HG03378 (cell line): ENCODE measurements around the gene IL6ST.

ENCODE experiments used
- ATAC-seq: cut with Tn5 transposase; IDR thresholded peaks from one replicate; pipeline ENCODE4 v1.9.1; 2021; ENCODE audit warnings: mild to moderate bottlenecking, moderate library complexity; ENCODE audit not compliant: unreplicated experiment

IL6ST gene

DNA sequence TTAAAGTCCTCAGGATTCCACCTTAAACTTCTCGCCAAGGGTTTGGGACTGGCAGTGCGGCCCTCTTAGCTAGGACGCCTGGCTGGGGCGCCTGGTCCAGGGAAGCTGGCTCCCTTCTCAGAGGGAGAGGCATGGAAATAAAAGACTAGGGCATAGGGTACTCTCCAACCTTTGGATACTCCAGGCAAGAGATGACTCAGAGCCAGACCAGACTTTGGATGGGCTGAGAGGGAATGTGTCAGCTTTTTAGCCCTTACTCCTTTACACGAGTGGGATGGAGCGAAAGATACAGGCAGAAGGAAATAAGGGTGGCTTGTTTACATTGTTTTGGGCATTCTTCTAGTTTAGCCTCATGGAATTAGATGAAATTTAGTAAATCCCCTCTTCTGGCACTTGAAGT lies 95.4 kb downstream of the IL6ST start:
- no peak for ATAC-seq

DNA sequence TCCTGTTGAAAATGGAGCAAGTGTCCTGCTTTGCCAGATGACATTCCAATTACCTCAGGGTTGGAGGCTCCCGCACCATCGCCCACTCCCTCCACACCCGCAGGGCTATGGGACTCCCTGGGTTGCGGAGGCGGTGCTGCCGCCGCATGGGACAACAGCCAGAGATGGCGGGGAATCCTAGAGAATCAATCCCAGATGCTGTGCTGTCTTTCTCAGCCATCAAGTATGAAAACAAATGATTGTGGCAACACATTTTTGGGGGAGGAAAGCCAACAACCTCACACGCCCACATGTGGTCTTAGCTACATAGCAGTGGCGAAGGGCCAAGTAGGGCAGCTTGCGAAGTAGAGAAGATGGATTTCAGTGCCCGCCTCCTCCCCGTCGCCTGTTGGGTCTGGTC lies 96.9 kb downstream of the IL6ST start:
- ATAC-seq, result no peak

DNA sequence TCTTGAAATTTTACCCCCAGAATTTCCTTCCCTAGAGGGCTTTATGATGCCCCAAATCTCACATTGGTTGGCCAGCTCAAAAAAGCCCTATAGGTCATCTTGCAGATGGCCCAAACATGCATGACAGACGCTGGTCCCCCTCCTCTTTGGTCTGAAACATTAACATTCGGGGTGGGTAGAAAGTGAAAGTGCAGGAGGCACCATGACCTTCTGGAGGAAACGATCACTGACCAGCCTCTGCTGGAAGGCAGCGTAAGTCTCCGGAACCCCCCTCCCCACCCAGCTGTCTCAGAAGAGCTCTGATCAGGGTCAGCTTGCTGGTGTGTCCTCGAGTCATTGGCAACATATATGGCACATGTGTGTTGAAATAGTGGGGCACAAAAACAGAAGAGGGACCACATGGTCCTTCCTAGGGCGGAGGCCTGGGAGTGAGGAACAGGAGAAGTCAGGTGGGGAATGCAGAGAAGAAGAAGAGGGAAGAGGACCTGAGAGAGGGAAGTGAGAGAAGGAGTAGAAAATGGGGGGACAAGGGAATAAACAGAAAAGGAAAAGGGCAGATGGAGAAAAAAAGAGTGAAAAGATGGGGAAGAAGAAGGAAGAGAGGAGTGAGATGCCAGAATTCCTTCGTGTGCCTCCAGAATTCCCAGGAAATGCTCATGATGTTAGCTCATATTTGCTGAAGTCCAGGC lies 97.4 kb downstream of the IL6ST start:
- ATAC-seq, result no peak

DNA sequence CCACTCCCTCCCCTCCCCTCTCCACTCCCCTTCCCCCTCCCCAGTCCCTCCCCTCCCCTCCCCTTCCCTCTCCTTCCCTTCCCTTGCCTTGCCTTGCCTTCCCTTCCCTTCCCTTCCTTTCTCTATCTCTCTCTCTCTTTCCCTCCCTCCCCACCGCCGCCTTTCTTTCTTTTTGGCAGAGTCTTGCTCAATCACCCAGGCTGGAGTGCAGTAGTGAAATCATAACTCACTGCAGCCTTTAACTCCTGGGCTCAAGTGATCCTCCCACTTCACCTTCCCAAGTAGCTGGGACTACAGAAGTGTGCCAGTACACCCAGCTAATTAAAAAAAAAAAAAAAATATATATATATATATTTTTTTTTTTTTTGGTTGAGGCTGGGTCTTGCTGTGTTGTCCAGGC lies 98.1 kb downstream of the IL6ST start:
- no peak for ATAC-seq

DNA sequence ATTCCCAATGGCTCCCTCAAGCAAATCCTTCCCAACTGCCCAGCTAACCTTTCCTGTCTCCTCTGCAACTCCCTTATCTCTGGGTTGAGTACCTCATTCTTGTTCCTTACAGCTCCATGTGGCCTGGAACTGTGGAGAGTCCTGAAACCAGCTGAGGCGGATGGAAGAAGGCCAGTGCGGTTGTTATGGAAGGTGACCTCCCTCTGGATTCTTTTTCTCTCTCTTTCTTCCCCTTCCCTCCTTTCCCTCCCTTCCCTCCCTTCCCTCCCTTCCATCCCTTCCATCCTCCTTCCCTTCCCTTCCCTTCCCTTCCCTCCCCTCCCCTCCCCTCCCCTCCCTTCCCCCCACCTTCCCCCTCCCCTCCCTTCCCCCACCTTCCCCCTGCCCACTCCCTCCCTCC lies 98.5 kb downstream of the IL6ST start:
- no peak for ATAC-seq

DNA sequence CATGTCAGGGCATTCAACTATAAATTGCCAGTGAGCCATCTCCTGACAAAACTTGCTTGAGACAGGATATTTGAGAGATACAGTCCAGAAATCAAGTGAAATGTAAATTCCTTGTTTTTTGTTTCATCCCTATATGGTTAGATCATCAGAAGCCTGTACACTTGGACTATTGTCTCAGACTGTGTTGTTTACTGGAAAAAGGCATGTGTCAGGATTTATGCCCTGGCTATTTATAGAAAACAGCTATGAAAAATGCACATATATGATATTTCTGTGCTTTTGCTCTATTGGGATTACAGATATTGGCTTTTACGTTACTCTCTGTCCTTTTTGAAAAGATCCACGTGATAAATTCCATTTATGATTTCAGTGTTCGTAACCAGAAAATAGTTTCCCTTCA lies 99.4 kb downstream of the IL6ST start:
- no peak for ATAC-seq

DNA sequence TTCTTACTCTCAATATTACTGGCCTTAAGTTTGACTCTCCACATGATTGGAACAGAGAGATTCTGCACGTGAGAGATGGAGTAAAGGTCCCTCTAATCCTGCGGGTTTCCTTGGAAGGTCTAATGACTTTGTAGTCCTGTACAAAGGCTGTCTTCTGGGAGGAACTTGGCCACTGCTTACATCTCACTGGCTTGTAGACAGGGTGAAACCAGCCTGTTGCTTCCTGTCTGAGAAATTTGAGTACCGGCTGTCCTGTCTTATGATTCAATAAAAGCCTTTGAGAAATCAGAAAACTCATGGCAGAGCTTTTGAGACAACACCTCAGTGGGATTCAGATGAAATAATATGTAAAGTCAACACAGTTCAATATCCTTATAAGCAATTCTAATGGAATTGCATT lies 100.6 kb downstream of the IL6ST start:
- no peak for ATAC-seq

DNA sequence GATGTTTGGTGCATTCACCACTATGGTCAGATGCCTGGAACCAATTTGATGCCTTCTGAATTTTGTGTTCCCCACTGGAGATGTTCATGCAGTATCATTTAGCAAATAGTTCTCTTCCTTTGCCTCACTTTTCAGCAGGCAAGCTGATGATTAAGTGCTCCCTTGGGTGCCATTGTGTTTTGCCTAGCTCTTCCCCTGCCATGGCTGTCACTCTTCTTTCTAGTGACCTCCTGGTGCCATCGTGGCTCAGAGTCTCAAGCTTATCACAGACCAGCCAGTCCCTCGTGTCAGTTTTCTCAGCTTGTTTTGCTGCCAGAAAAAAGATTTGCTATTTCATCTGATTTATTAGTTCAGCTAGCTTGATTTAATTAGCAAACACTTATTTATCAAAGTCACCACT lies 102.3 kb downstream of the IL6ST start:
- no peak for ATAC-seq

DNA sequence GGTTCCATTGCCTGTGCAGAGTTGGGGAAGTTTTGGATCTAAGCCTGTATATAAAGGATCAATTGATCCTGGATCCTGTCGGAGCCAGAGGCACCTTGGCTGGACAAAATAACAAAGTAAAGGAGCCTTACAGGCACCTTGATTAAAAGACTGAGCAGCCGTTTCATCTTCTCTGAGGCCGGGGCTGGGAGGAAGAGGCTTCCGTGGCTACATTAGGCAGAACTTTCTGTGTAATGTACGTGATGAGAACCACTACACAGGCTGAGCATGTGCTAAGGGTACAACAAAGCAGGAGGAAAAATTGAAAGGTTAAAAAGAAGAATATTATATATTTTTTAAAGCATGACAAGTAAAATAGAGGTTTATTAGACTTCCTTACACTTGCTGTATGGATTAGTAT lies 106.6 kb downstream of the IL6ST start:
- no peak for ATAC-seq

DNA sequence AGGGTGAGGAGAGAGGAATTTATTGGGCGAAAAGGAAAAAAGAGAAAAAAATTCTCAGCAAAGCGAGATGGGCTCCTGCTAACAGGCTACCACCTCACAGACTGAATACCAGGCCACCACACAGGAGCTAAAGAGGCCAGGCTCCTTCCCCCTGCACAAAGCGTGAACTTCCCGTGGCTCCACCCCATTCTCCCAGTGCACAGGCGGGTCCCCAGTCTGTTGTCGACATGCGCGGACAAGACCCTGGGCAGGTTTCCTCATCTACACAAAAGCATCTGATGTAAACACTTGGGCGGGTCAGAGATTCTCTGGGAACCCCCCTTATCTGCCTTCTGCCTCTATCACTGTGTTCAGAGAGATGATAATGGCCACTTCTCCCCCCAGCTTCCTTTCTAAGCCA lies 109.4 kb downstream of the IL6ST start:
- ATAC-seq, result no peak
